Gastroesophageal sphincter (tissue), 3 donors: Measurements from ENCODE around the gene IFIT3.

Source experiments
- EP300 ChIP-seq: sonication (generic); formaldehyde crosslinking; IDR thresholded peaks from one replicate; pipeline ENCODE4 v1.6.1; 2017; ENCODE audit warnings: antibody characterized with exemption, mild to moderate bottlenecking
- POLR2A ChIP-seq, 2 donors: fragments of 450-650 bp; IDR thresholded peaks; one replicate each; pipeline ENCODE4 v1.6.1; 2017; ENCODE audit warnings: antibody characterized with exemption in 2 of 2, mild to moderate bottlenecking in 2 of 2, moderate library complexity in 1 of 2
- POLR2AphosphoS5 ChIP-seq: sonication (generic); formaldehyde crosslinking; IDR thresholded peaks from one replicate; pipeline ENCODE4 v1.6.1; 2017; ENCODE audit warnings: antibody characterized with exemption
- TF ChIP-seq, protein P1 (sequence below), 4 experiments: fragments of 200-600 bp in 2 of 4; fragments of 450-650 bp in 2 of 4; sonication (generic) in 1 of 4; IDR thresholded peaks; one replicate each; pipeline ENCODE4 v1.5.1; 2017 to 2019; ENCODE audit warnings: antibody characterized with exemption in 4 of 4, mild to moderate bottlenecking in 2 of 4, moderate library complexity in 2 of 4

DNA sequence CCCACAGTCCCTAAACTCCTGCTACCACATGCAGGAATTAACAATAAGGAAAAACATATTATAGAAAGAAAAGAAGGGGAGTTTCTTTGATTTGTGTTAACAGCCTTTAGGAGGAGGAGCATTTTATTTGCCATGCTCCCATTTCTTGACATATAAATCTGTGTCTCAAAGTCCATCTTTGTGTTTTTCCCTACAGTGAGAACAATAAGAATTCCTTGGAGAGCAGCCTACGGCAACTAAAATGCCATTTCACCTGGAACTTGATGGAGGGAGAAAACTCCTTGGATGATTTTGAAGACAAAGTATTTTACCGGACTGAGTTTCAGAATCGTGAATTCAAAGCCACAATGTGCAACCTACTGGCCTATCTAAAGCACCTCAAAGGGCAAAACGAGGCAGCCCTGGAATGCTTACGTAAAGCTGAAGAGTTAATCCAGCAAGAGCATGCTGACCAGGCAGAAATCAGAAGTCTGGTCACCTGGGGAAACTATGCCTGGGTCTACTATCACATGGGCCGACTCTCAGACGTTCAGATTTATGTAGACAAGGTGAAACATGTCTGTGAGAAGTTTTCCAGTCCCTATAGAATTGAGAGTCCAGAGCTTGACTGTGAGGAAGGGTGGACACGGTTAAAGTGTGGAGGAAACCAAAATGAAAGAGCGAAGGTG, 21.9 kb upstream of the IFIT3 start:
- TF ChIP-seq, protein P1, sequence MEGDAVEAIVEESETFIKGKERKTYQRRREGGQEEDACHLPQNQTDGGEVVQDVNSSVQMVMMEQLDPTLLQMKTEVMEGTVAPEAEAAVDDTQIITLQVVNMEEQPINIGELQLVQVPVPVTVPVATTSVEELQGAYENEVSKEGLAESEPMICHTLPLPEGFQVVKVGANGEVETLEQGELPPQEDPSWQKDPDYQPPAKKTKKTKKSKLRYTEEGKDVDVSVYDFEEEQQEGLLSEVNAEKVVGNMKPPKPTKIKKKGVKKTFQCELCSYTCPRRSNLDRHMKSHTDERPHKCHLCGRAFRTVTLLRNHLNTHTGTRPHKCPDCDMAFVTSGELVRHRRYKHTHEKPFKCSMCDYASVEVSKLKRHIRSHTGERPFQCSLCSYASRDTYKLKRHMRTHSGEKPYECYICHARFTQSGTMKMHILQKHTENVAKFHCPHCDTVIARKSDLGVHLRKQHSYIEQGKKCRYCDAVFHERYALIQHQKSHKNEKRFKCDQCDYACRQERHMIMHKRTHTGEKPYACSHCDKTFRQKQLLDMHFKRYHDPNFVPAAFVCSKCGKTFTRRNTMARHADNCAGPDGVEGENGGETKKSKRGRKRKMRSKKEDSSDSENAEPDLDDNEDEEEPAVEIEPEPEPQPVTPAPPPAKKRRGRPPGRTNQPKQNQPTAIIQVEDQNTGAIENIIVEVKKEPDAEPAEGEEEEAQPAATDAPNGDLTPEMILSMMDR (IDR thresholded peaks at IDR 0.05), result no peak
- TF ChIP-seq EP300 (no peak), POLR2A (IDR thresholded peaks at IDR 0.05) (no peak), POLR2AphosphoS5 (no peak)
